HFFc6 (cell line): ENCODE results near the gene LARGE1. TPM values are rescaled to one million over a fixed set of nuclear protein-coding genes. Genes with fewer than 3 reads are reported as not detected.
A peak's percentile ranks its signal among the peaks of the same experiment; 100 is the strongest.
"Not testable (repeated sequence)": the region's sequence is repeated elsewhere in the genome, so short reads cannot be mapped to it uniquely, and the experiment has no call there.

Experiments
- DNase-seq: peaks from one replicate; pipeline ENCODE4 v3.0.0-alpha.2; 2018
- H3K27ac Mint-ChIP-seq: 2 replicates; pipeline ENCODE4 v1.8.0; 2020; ENCODE audit warnings: mild to moderate bottlenecking, mixed read lengths
- H3K27me3 Mint-ChIP-seq: 2 replicates; pipeline ENCODE4 v1.8.0; 2021; ENCODE audit warnings: mild to moderate bottlenecking, moderate library complexity, mixed read lengths; ENCODE audit not compliant: insufficient read depth
- H3K36me3 Mint-ChIP-seq: 2 replicates; pipeline ENCODE4 v1.8.0; 2021; ENCODE audit warnings: low read depth, mixed read lengths
- H3K4me1 Mint-ChIP-seq: 2 replicates; pipeline ENCODE4 v1.8.0; 2020; ENCODE audit warnings: low read depth, mixed read lengths
- H3K4me3 Mint-ChIP-seq: 2 replicates; pipeline ENCODE4 v1.8.0; 2020; ENCODE audit warnings: mild to moderate bottlenecking, moderate library complexity, mixed read lengths
- H3K9me3 Mint-ChIP-seq: 2 replicates; pipeline ENCODE4 v1.8.0; 2020; ENCODE audit warnings: mild to moderate bottlenecking, mixed read lengths
- CTCF ChIP-seq: fragments of 200-600 bp; sonication (generic); IDR thresholded peaks from 2 replicates; pipeline ENCODE4 v1.5.0; 2021; ENCODE audit warnings: antibody characterized with exemption, mild to moderate bottlenecking
- total RNA-seq, 6 experiments: library from RNA; stranded (reverse); fragmentation: NEBNext Ultra II Directional; extraction: Animal tissue kit (Norgen Biotek cat#: 25700); gene quantifications; 2 replicates in 1 of 6; 3 replicates in 5 of 6; pipeline ENCODE4 v1.2.3, GENCODE V29; 2021

The LARGE1 gene
- total RNA-seq, 6 experiments from 2014 or later, result 4.9 to 7.3 (median 6.5) TPM

DNA sequence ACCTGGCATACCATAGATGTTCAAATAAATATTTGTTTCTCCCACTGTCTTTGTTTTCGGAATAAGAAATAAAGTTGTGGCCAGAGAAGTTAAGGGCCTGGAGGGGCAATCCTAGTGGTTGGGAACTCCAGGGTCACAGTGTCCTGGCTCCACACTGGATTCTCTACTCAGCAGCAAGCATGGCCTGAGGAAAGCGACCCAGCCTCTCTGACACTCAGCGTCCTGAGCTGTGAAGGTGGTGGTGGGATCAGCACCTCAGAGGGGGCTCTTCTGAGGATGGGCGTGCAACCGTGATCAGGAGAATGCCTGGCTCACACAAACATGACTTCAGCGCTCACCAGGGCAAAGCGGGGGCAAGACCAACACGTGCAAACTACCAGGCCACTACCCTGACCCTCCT lies 59.9 kb downstream of the LARGE1 start:
- Mint-ChIP-seq H3K27ac (no peak overlapping the region), H3K9me3 (peaks cover 26% of the 10 kb centered on the region), H3K4me3 (no peak overlapping the region), H3K36me3 (peaks cover 6% of the 10 kb centered on the region; the same call in 1 of the 2 replicates), H3K4me1 (no peaks in the 10 kb centered on the region), H3K27me3 (no peaks in the 10 kb centered on the region)
- no peak for TF ChIP-seq CTCF
- no peak for DNase-seq

- no peak for DNase-seq
- Mint-ChIP-seq H3K27me3 (no peaks in the 10 kb centered on the region), H3K4me1 (peaks cover 5% of the 10 kb centered on the region), H3K36me3 (peaks cover 6% of the 10 kb centered on the region; the same call in 1 of the 2 replicates), H3K4me3 (no peak overlapping the region), H3K9me3 (peaks cover 18% of the 10 kb centered on the region), H3K27ac (no peak overlapping the region)
- TF ChIP-seq CTCF, result no peak
Observed at GRCh38 chr22:33859311-33859710, 61.0 kb downstream of the LARGE1 start.

DNA sequence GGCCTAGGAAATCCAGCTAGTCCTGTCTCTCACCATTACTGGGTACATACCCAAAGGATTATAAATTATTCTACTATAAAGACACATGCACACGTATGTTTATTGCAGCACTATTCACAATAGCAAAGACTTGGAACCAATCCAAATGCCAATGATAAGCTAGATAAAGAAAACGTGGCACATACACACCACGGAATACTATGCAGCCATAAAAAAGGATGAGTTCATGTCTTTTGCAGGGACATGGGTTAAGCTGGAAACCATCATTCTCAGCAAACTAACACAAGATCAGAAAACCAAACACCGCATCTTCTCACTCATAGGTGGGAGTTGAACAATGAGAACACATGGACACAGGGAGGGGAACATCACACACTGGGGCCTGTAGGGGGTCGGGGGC lies 61.6 kb downstream of the LARGE1 start:
- H3K27ac Mint-ChIP-seq, DNase-seq, H3K4me3 Mint-ChIP-seq, H3K27me3 Mint-ChIP-seq, H3K36me3 Mint-ChIP-seq: not testable (repeated sequence)
- Mint-ChIP-seq H3K4me1 (peaks cover 11% of the 10 kb centered on the region), H3K9me3 (peaks cover 15% of the 10 kb centered on the region)

- H3K36me3 Mint-ChIP-seq, H3K4me3 Mint-ChIP-seq, H3K27ac Mint-ChIP-seq, DNase-seq, H3K27me3 Mint-ChIP-seq: not testable (repeated sequence)
- peaks cover 11% of the 10 kb centered on the region for H3K4me1 Mint-ChIP-seq
- peaks cover 15% of the 10 kb centered on the region for H3K9me3 Mint-ChIP-seq
Observed at GRCh38 chr22:33857767-33858166, 62.5 kb downstream of the LARGE1 start.

DNA sequence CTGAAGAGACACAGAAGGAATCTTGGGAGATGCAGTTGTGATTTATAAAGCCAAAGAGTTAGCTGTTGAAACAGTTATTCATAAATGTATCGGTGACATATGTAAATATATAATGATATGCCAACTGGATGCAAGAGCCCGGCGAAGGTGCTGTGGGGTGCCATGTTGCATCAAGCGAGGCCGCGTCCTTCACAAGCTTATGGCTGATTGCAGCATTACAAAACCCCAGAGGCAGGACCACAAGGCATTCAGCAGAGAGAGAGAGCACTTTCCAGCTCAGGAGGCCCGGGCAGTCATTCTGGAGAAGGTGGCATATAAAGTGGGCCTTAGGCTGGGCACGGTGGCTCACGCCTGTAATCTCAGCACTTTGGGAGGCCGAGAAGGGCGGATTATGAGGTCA lies 65.6 kb downstream of the LARGE1 start:
- Mint-ChIP-seq H3K27me3 (no peaks in the 10 kb centered on the region; the same call in 1 of the 2 replicates), H3K4me1 (peaks cover 30% of the 10 kb centered on the region), H3K27ac (peak overlapping the region; percentile 97), H3K4me3 (peak overlapping the region; percentile 95), H3K36me3 (no peaks in the 10 kb centered on the region), H3K9me3 (peaks cover 9% of the 10 kb centered on the region; the same call in 1 of the 2 replicates)
- TF ChIP-seq CTCF, result no peak
- no peak for DNase-seq

DNA sequence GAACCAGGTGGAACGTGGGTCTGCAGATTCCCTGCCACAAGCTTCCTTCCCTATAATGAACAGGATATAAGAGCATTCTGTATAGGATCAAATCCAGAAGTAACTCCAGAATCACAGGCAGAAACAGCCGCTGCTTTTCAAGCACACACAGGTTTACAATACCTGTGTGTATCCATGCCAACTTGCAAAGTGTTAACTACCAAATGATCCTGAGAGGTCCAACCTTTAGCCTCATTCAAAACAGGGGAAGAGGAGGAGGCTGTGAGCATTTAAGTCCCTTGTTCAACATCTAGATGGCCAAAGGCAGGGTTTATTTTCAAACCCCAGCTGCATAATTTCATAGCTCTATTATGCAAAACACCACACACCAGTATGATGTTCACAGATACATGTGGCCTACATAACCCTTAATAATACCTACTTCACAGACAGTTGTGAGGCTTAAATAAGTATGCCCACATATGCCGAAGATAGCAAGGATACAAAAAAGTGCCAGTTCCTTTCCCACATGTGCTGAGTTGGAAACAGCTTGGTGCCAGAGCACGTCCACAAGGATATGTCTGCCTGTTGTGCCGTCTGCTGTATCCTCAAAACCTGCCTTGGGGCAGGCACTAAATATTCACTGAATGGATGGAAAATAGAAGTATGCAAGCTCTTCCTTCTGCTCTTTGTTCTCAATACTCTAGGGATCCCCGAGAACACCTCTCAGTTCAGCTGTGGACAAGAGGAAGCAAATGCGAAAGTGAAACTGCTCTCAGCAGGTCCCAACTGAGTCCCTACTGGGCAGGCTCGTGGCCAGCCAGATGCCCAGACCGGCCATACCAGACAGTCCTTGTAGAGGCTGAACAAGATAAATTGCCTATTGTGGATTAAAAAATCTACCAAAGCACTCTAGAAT lies 66.8 kb downstream of the LARGE1 start:
- Mint-ChIP-seq H3K27ac (peak overlapping the region; percentile 97), H3K4me1 (peaks cover 37% of the 10 kb centered on the region), H3K27me3 (no peaks in the 10 kb centered on the region; the same call in 1 of the 2 replicates), H3K9me3 (peaks cover 14% of the 10 kb centered on the region), H3K4me3 (peak overlapping the region; percentile 95), H3K36me3 (no peaks in the 10 kb centered on the region)
- TF ChIP-seq CTCF, result no peak
- DNase-seq, result peak; percentile 59
